ENCODE data around the gene DBR1. TPM values are rescaled to one million over a fixed set of nuclear protein-coding genes. Genes with fewer than 3 reads are reported as not detected.
A peak's percentile ranks its signal among the peaks of the same experiment; 100 is the strongest.

Gene DBR1
- total RNA-seq, 2 donors from 2014 or later: 9.1 to 15.8 TPM

DNA sequence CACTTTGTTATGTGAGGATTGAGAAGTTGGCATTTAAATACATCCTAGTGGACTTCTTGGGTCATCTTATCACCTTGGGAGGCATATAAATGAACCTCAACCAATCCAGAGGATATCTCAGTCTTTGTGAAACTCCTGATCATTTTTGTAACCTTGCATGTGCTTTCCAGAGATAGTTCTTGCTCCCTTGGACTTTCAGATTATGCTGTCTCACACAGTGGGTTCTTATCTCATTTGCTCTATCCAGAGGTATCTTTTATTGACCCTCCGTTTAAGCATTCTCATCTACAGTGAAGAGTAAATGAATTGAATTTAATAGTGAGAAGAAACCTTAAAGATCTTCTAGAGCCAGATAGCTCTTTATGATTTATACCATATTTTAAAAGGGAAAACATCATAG is 22.8 kb upstream of the DBR1 start:
- Histone ChIP-seq H3K27ac (no peak overlapping the region), H3K36me3 (no peaks in the 10 kb centered on the region), H3K4me1 (replicated peaks) (no peaks in the 10 kb centered on the region), H3K27me3 (replicated peaks; ENCODE audit: insufficient read depth) (no peaks in the 10 kb centered on the region), H3K4me3 (no peak overlapping the region), H3K9me3 (no peaks in the 10 kb centered on the region)
- intact Hi-C loops (cut with DNase I): no loop called here
- WGBS: 63% methylated on average over 1 of the region's 1 CpG
- DNase-seq (ENCODE audit: low spot score): no peak
- TF ChIP-seq POLR2A (IDR thresholded peaks at IDR 0.05) (no peak), POLR2AphosphoS5 (IDR thresholded peaks at IDR 0.05) (no peak)
- TF ChIP-seq, protein P1, sequence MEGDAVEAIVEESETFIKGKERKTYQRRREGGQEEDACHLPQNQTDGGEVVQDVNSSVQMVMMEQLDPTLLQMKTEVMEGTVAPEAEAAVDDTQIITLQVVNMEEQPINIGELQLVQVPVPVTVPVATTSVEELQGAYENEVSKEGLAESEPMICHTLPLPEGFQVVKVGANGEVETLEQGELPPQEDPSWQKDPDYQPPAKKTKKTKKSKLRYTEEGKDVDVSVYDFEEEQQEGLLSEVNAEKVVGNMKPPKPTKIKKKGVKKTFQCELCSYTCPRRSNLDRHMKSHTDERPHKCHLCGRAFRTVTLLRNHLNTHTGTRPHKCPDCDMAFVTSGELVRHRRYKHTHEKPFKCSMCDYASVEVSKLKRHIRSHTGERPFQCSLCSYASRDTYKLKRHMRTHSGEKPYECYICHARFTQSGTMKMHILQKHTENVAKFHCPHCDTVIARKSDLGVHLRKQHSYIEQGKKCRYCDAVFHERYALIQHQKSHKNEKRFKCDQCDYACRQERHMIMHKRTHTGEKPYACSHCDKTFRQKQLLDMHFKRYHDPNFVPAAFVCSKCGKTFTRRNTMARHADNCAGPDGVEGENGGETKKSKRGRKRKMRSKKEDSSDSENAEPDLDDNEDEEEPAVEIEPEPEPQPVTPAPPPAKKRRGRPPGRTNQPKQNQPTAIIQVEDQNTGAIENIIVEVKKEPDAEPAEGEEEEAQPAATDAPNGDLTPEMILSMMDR (IDR thresholded peaks at IDR 0.05): no peak

DNA sequence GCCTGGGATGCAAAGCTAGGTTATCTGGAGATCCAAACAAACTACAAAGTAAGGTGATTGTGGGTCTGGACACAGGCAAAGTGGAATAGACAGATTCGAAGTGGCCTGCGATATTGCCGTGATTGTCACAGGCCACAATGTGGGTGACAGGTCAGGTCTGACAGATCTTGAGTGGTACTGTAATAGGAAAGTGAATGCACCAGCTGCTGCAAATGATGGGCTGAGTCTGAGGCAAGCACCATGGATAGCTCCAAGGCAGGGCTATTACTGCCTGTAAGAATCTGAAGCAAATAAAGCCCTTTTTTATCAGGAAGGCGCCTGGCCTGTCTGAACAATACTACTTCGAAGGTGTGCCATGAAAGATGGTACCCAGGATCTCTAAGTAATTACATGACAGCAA is 22.3 kb upstream of the DBR1 start:
- Histone ChIP-seq H3K9me3 (no peaks in the 10 kb centered on the region), H3K27me3 (replicated peaks; ENCODE audit: insufficient read depth) (no peaks in the 10 kb centered on the region), H3K36me3 (no peaks in the 10 kb centered on the region), H3K27ac (no peak overlapping the region), H3K4me1 (replicated peaks) (no peaks in the 10 kb centered on the region), H3K4me3 (no peak overlapping the region)
- no peak for TF ChIP-seq POLR2A (IDR thresholded peaks at IDR 0.05)
- TF ChIP-seq POLR2AphosphoS5 (IDR thresholded peaks at IDR 0.05): no peak
- TF ChIP-seq, protein P1 (IDR thresholded peaks at IDR 0.05): no peak
- WGBS: 73% methylated on average over 5 of the region's 5 CpGs
- DNase-seq (ENCODE audit: low spot score): no peak
- intact Hi-C loops (cut with DNase I): no loop called here

DNA sequence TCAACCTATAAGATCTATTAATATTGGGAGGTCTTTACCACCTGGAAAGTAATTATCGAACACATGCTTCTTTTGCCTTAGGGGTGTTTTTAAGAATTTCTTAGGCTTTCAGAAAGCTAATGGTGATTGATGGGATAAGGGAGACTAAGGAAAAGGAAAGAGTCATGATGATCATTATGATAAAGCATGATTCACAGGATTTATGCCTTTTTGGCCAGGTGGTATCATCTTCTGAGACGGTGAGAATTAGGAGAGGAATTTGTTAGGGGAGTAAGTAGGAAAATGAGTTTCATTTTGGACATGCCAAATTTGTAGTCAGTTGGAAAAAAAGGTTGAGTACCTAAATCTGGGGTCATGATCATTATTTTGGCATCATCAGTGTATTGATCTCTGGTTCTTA is 21.3 kb upstream of the DBR1 start:
- TF ChIP-seq POLR2A (IDR thresholded peaks at IDR 0.05) (no peak), POLR2AphosphoS5 (IDR thresholded peaks at IDR 0.05) (no peak)
- TF ChIP-seq, protein P1 (IDR thresholded peaks at IDR 0.05): no peak
- Histone ChIP-seq H3K27ac (no peak overlapping the region), H3K4me1 (replicated peaks) (no peaks in the 10 kb centered on the region), H3K4me3 (no peak overlapping the region), H3K9me3 (no peaks in the 10 kb centered on the region), H3K36me3 (no peaks in the 10 kb centered on the region), H3K27me3 (replicated peaks; ENCODE audit: insufficient read depth) (no peaks in the 10 kb centered on the region)
- 82% methylated on average over 2 of the region's 2 CpGs for WGBS
- DNase-seq (ENCODE audit: low spot score): no peak
- intact Hi-C loops (cut with DNase I): no loop called here

DNA sequence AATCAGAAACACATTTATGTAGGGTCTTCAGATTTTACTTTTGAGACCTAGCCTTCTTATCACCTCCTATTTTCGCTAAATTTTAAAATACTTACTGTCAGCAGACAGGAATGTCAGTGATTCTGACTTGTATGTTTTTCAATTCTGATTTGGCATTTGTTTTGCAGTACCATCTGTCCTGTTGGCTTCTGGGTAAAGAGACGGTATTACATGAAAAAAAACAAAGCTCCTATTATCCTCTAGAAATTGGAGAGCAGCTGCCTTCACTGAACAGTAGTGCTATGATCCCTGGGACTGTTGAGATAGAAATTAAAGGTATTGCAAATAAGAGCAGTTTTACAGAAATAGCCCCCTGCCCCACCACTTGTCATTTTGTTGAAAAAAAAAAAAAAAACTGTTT is 20.8 kb upstream of the DBR1 start:
- no peak for DNase-seq (ENCODE audit: low spot score)
- Histone ChIP-seq H3K9me3 (no peaks in the 10 kb centered on the region), H3K4me1 (replicated peaks) (no peaks in the 10 kb centered on the region), H3K4me3 (no peak overlapping the region), H3K27me3 (replicated peaks; ENCODE audit: insufficient read depth) (no peaks in the 10 kb centered on the region), H3K27ac (no peak overlapping the region), H3K36me3 (no peaks in the 10 kb centered on the region)
- WGBS: 70% methylated on average over 2 of the region's 2 CpGs
- intact Hi-C loops (cut with DNase I): no loop called here
- TF ChIP-seq, protein P1 (IDR thresholded peaks at IDR 0.05): no peak
- TF ChIP-seq POLR2AphosphoS5 (IDR thresholded peaks at IDR 0.05) (no peak), POLR2A (IDR thresholded peaks at IDR 0.05) (no peak)

DNA sequence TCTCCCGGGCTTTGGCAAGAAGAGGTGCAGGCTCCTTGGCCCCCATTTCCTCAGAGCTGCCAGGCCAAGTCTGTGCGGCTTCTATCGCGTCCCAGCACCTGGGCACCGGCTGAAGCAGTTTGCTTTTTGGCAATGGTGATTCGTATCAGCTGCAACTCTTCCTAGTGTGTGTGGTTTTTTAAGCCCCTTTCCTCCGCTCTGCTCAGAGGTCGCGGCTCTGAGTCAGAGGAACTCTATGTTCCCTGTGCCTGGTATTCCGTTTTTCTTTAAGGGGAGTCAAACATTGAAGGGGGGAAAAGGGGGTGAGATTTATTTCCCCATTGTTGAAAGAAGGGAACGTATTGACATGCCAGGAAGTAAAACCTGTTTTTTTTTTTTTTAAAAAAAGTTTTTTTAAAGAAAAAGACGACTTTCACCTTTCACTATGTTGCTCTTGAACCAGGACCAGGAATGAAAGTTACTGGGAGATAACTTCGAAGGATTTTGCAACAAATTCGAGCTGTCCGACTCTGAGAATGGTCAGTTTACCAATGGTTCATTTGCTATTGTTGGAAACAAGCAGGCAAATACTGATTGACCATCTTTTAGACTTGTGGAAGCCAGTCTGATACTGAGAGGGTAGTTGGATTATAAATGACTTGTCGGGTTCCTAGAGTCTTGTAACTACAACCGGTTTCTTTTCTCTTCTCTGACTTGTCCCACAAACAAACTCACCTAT is 13.5 kb upstream of the DBR1 start:
- TF ChIP-seq POLR2AphosphoS5 (IDR thresholded peaks at IDR 0.05): peak; percentile 25
- TF ChIP-seq, protein P1 (IDR thresholded peaks at IDR 0.05): no peak
- H3K9me3 ChIP-seq: no peaks in the 10 kb centered on the region
- intact Hi-C loops (cut with DNase I): loop anchor here (5.0 to 10.0 kb wide), 2 partner anchors 139 to 407 kb away; partner anchors contain the start of genes CEP70 and NME9
- 4% methylated on average over 17 of the region's 17 CpGs for WGBS
- H3K27ac ChIP-seq: peak overlapping the region; percentile 89 to 96
- H3K27me3 ChIP-seq (replicated peaks; ENCODE audit: insufficient read depth): no peaks in the 10 kb centered on the region
- H3K36me3 ChIP-seq: no peaks in the 10 kb centered on the region
- DNase-seq (ENCODE audit: low spot score): no peak
- H3K4me3 ChIP-seq: peak overlapping the region; percentile 72 to 98
- no peaks in the 10 kb centered on the region for H3K4me1 ChIP-seq (replicated peaks)
